KMS-11 (cell line): Measurements from ENCODE around the gene ZNRF1.

Experiments used
- H2AFZ ChIP-seq: fragments of 200-600 bp; sonication (generic); 2 replicates; pipeline ENCODE4 v1.6.1; 2016; ENCODE audit warnings: antibody characterized with exemption, mixed run types, low read depth
- H3K27ac ChIP-seq: fragments of 200-600 bp; sonication (generic); 2 replicates; pipeline ENCODE4 v1.6.1; 2016; ENCODE audit warnings: mild to moderate bottlenecking, mixed run types
- H3K27me3 ChIP-seq: fragments of 200-600 bp; sonication (generic); 2 replicates; pipeline ENCODE4 v1.6.1; 2017; ENCODE audit warnings: mild to moderate bottlenecking, low read depth, mixed run types, moderate library complexity; ENCODE audit not compliant: insufficient read depth
- H3K36me3 ChIP-seq: fragments of 200-600 bp; sonication (generic); 2 replicates; pipeline ENCODE4 v1.6.1; 2017; ENCODE audit warnings: mild to moderate bottlenecking, mixed run types; ENCODE audit not compliant: insufficient read depth
- H3K4me1 ChIP-seq: fragments of 200-600 bp; sonication (generic); 2 replicates; pipeline ENCODE4 v1.6.1; 2016; ENCODE audit warnings: mild to moderate bottlenecking, low read depth, mixed run types; ENCODE audit not compliant: poor library complexity, severe bottlenecking
- H3K4me2 ChIP-seq: fragments of 200-600 bp; sonication (generic); 2 replicates; pipeline ENCODE4 v1.7.0; 2016; ENCODE audit warnings: mild to moderate bottlenecking, mixed run types
- H3K4me3 ChIP-seq: fragments of 200-600 bp; sonication (generic); IDR thresholded peaks from 2 replicates; pipeline ENCODE4 v1.6.1; 2017; ENCODE audit warnings: low read depth, low read length, mixed read lengths; ENCODE audit not compliant: insufficient read depth
- H3K79me2 ChIP-seq: fragments of 200-600 bp; sonication (generic); 2 replicates; pipeline ENCODE4 v1.6.1; 2016; ENCODE audit warnings: low read depth, mixed run types; ENCODE audit not compliant: insufficient read depth
- H3K9ac ChIP-seq: fragments of 200-600 bp; sonication (generic); 2 replicates; pipeline ENCODE4 v1.6.1; 2016; ENCODE audit warnings: mild to moderate bottlenecking, mixed run types
- H4K20me1 ChIP-seq: fragments of 200-600 bp; sonication (generic); 2 replicates; pipeline ENCODE4 v1.6.1; 2016; ENCODE audit warnings: mild to moderate bottlenecking, mixed run types; ENCODE audit not compliant: insufficient read depth
- CTCF ChIP-seq: fragments of 200-600 bp; sonication (generic); conservative IDR thresholded peaks from 2 replicates; pipeline ENCODE4 v1.6.1; 2017; ENCODE audit warnings: low read depth, mild to moderate bottlenecking, antibody characterized with exemption, low read length, moderate library complexity, mixed read lengths

Gene ZNRF1

GRCh38 chr16:75130150-75130771, 131.4 kb downstream of the ZNRF1 start:
- Histone ChIP-seq H3K27me3 (no peaks in the 10 kb centered on the region), H3K27ac (no peak overlapping the region), H4K20me1 (no peaks in the 10 kb centered on the region), H3K4me1 (peaks cover 10% of the 10 kb centered on the region), H3K4me3 (no peak overlapping the region), H3K36me3 (no peaks in the 10 kb centered on the region), H3K9ac (no peak overlapping the region), H3K79me2 (no peaks in the 10 kb centered on the region), H3K4me2 (0 out of 2 replicates have a peak overlapping the region, but pooled peaks have one; percentile 11), H2AFZ (no peak overlapping the region)
- no peak for TF ChIP-seq CTCF

GRCh38 chr16:75131081-75131480, 132.3 kb downstream of the ZNRF1 start:
- Histone ChIP-seq H3K27ac (no peak overlapping the region), H3K27me3 (no peaks in the 10 kb centered on the region), H3K4me2 (no peak overlapping the region), H2AFZ (no peak overlapping the region), H3K36me3 (no peaks in the 10 kb centered on the region), H3K4me1 (peaks cover 10% of the 10 kb centered on the region), H3K79me2 (no peaks in the 10 kb centered on the region), H4K20me1 (no peaks in the 10 kb centered on the region), H3K9ac (no peak overlapping the region), H3K4me3 (no peak overlapping the region)
- TF ChIP-seq CTCF, result no peak

- Histone ChIP-seq H3K27ac (no peak overlapping the region), H2AFZ (no peak overlapping the region), H3K9ac (no peak overlapping the region), H4K20me1 (no peaks in the 10 kb centered on the region), H3K4me2 (no peak overlapping the region), H3K27me3 (no peaks in the 10 kb centered on the region), H3K79me2 (no peaks in the 10 kb centered on the region), H3K4me3 (no peak overlapping the region), H3K4me1 (no peaks in the 10 kb centered on the region), H3K36me3 (no peaks in the 10 kb centered on the region)
- no peak for TF ChIP-seq CTCF
These were observed 139.4 kb downstream of the ZNRF1 start for GRCh38 chr16:75138233-75138632.

GRCh38 chr16:75138636-75139035, 139.8 kb downstream of the ZNRF1 start:
- Histone ChIP-seq H3K27me3 (no peaks in the 10 kb centered on the region), H3K4me1 (no peaks in the 10 kb centered on the region), H3K4me3 (no peak overlapping the region), H3K4me2 (no peak overlapping the region), H3K36me3 (no peaks in the 10 kb centered on the region), H2AFZ (no peak overlapping the region), H3K9ac (no peak overlapping the region), H3K27ac (no peak overlapping the region), H4K20me1 (no peaks in the 10 kb centered on the region), H3K79me2 (no peaks in the 10 kb centered on the region)
- no peak for TF ChIP-seq CTCF
